ENCODE data around the gene ARID1A.

DNA sequence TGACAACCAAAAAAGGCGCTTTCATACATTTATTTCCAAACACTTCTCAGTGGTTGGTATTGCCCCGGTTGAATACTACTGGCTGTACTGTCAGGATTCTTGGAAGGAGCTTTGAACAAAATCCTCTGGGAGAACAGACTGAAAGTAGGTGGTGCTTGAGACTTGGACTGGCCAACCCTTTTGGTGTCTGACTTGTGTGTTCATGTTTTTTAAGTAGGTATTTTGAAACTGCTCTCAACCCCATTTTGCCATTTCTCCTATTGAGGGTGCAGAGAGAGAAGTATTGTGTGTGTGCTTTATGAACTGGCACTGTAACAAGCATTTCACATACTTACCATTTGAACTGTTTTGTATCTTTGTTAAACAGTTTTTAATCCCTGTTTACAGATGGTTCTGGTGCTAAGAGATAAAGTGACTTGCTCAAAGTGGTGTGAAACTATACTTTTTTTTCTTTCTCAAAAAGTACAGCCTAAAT lies 21.2 kb downstream of the ARID1A start:
- TF ChIP-seq POLR2A (IDR thresholded peaks at IDR 0.05) (no peak), POLR2AphosphoS5 (IDR thresholded peaks at IDR 0.05) (no peak), EP300 (IDR thresholded peaks at IDR 0.05; ENCODE audit: low read depth) (no peak)
- TF ChIP-seq, protein P1, sequence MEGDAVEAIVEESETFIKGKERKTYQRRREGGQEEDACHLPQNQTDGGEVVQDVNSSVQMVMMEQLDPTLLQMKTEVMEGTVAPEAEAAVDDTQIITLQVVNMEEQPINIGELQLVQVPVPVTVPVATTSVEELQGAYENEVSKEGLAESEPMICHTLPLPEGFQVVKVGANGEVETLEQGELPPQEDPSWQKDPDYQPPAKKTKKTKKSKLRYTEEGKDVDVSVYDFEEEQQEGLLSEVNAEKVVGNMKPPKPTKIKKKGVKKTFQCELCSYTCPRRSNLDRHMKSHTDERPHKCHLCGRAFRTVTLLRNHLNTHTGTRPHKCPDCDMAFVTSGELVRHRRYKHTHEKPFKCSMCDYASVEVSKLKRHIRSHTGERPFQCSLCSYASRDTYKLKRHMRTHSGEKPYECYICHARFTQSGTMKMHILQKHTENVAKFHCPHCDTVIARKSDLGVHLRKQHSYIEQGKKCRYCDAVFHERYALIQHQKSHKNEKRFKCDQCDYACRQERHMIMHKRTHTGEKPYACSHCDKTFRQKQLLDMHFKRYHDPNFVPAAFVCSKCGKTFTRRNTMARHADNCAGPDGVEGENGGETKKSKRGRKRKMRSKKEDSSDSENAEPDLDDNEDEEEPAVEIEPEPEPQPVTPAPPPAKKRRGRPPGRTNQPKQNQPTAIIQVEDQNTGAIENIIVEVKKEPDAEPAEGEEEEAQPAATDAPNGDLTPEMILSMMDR (IDR thresholded peaks at IDR 0.05): no peak
